HFFc6 (cell line): ENCODE data around the gene NFATC2. TPM values are rescaled to one million over a fixed set of nuclear protein-coding genes. Genes with fewer than 3 reads are reported as not detected.

Source experiments
- DNase-seq: peaks from one replicate; pipeline ENCODE4 v3.0.0-alpha.2; 2018
- H3K27ac Mint-ChIP-seq: 2 replicates; pipeline ENCODE4 v1.8.0; 2020; ENCODE audit warnings: mild to moderate bottlenecking, mixed read lengths
- H3K27me3 Mint-ChIP-seq: 2 replicates; pipeline ENCODE4 v1.8.0; 2021; ENCODE audit warnings: mild to moderate bottlenecking, moderate library complexity, mixed read lengths; ENCODE audit not compliant: insufficient read depth
- H3K36me3 Mint-ChIP-seq: 2 replicates; pipeline ENCODE4 v1.8.0; 2021; ENCODE audit warnings: low read depth, mixed read lengths
- H3K4me1 Mint-ChIP-seq: 2 replicates; pipeline ENCODE4 v1.8.0; 2020; ENCODE audit warnings: low read depth, mixed read lengths
- H3K4me3 Mint-ChIP-seq: 2 replicates; pipeline ENCODE4 v1.8.0; 2020; ENCODE audit warnings: mild to moderate bottlenecking, moderate library complexity, mixed read lengths
- H3K9me3 Mint-ChIP-seq: 2 replicates; pipeline ENCODE4 v1.8.0; 2020; ENCODE audit warnings: mild to moderate bottlenecking, mixed read lengths
- total RNA-seq, 6 experiments: library from RNA; stranded (reverse); fragmentation: NEBNext Ultra II Directional; extraction: Animal tissue kit (Norgen Biotek cat#: 25700); gene quantifications; 2 replicates in 1 of 6; 3 replicates in 5 of 6; pipeline ENCODE4 v1.2.3, GENCODE V29; 2021
- TF ChIP-seq, protein P1 (sequence below): fragments of 200-600 bp; sonication (generic); IDR thresholded peaks from 2 replicates; pipeline ENCODE4 v1.5.0; 2021; ENCODE audit warnings: antibody characterized with exemption, mild to moderate bottlenecking

NFATC2 gene
- total RNA-seq, 6 experiments from 2014 or later, result 0.50 to 1.1 (median 0.84) TPM

DNA sequence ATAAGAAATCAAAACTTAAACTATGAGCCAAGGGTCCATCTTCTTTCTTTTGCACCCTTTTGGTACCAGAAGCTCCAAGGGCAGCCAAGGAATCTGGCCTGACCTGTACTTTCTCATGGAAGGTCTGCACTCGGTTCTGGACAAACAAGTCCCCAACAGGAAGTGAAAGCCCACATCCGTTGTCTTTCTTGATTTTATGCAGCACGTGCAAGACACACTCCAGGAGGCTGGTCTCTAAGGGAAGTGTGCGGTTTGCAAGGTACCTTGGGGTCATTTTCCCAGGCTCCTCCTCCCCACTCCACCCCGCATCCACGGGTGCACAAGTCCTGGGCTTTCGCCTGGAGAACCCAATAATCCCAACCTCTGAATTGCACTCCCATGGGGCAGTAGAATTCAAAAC, 101.9 kb downstream of the NFATC2 start:
- DNase-seq, result no peak
- TF ChIP-seq, protein P1, sequence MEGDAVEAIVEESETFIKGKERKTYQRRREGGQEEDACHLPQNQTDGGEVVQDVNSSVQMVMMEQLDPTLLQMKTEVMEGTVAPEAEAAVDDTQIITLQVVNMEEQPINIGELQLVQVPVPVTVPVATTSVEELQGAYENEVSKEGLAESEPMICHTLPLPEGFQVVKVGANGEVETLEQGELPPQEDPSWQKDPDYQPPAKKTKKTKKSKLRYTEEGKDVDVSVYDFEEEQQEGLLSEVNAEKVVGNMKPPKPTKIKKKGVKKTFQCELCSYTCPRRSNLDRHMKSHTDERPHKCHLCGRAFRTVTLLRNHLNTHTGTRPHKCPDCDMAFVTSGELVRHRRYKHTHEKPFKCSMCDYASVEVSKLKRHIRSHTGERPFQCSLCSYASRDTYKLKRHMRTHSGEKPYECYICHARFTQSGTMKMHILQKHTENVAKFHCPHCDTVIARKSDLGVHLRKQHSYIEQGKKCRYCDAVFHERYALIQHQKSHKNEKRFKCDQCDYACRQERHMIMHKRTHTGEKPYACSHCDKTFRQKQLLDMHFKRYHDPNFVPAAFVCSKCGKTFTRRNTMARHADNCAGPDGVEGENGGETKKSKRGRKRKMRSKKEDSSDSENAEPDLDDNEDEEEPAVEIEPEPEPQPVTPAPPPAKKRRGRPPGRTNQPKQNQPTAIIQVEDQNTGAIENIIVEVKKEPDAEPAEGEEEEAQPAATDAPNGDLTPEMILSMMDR, result no peak
- no peaks in the 10 kb centered on the region for H3K36me3 Mint-ChIP-seq
- peaks cover 30% of the 10 kb centered on the region for H3K4me1 Mint-ChIP-seq
- no peaks in the 10 kb centered on the region for H3K9me3 Mint-ChIP-seq
- no peak overlapping the region for H3K27ac Mint-ChIP-seq
- no peak overlapping the region for H3K4me3 Mint-ChIP-seq
- H3K27me3 Mint-ChIP-seq, result no peaks in the 10 kb centered on the region; the same call in none of the 2 replicates

DNA sequence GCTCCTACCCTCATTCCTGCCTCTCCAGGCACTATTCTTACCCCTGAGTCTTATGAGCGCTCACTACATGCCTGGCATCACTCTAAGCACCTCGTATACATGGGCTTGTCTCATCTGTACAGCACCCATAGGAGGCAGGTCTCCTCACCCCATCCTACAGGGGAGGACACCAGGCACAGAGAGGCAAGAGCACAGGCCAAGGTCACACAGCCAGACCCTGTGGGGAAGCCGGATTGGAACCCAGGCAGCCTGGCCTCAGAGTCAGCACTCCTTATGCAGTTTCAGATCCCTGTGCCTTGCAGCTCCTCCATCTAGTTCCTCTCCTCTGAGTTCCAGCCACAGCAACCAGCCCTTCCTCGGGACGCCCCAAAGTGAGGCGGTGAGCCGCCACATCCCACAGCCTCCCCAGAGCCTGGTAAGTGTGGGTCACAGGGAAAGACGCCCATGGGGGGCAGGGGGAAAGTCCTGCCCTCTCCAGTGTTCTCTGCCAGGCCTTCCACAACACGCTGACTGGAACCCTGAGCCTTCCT, 103.3 kb downstream of the NFATC2 start:
- Mint-ChIP-seq H3K27ac (no peak overlapping the region), H3K27me3 (no peaks in the 10 kb centered on the region; the same call in 1 of the 2 replicates), H3K9me3 (no peaks in the 10 kb centered on the region), H3K36me3 (no peaks in the 10 kb centered on the region), H3K4me1 (peaks cover 29% of the 10 kb centered on the region), H3K4me3 (no peak overlapping the region)
- TF ChIP-seq, protein P1, result no peak
- DNase-seq, result no peak

DNA sequence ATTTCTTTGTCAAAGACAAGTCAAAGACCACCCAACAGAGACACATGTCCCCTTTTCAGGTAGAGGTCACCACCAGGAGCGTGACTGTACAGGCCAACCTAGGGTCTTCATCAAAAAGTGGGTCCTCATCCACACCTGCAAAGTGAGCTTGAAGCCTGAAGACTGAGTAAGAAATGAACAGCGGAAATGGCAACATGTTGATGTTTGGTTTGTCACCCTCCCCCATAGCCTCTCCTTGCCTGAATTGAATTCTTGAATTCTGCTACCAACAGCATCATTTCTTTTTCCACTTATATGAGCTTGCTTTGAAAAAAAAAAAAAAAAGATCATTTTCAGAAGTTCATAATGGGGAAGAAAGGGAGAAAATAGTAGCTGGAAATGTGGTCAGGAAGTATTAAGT, 104.4 kb downstream of the NFATC2 start:
- TF ChIP-seq, protein P1, result no peak
- H3K27me3 Mint-ChIP-seq, result no peaks in the 10 kb centered on the region; the same call in 1 of the 2 replicates
- peaks cover 19% of the 10 kb centered on the region for H3K4me1 Mint-ChIP-seq
- H3K9me3 Mint-ChIP-seq, result no peaks in the 10 kb centered on the region
- H3K27ac Mint-ChIP-seq, result no peak overlapping the region
- DNase-seq, result no peak
- H3K4me3 Mint-ChIP-seq, result no peak overlapping the region
- H3K36me3 Mint-ChIP-seq, result no peaks in the 10 kb centered on the region

DNA sequence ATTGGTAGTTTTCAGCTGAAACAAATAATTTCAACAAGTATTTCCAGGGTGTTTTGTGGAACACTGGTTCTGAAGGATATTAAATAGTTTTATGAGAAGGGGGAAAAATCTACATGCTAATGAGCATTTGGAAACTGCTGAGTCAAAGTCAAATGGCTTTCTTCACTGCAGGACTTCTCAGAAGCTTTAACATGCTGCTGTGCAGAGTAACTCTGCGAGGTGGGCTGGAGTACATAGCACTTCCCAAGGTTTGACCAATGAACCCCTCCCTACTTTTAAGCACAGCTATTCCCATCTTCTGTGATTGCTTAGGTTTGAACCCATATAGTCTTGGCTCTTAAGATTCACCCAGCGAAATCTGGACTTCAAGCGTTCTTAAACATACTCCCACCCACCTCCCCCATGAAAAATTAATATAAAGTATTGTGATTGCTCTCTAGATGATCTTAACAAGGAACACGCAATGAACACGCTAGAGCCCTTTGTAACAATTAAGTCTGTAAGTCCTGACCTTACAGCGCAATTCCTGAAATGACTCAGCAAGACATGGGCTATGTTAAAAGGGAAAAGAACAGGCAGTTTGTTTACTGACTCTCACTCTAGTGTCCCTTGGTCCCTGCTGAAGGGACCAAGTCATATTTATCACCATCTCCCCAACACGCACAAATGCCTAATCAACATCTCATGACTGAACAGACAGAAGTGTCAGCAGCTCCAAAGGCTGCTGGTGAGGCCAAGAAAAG, 105.2 kb downstream of the NFATC2 start:
- Mint-ChIP-seq H3K27ac (no peak overlapping the region), H3K4me3 (no peak overlapping the region), H3K36me3 (no peaks in the 10 kb centered on the region), H3K27me3 (no peaks in the 10 kb centered on the region; the same call in 1 of the 2 replicates), H3K9me3 (no peaks in the 10 kb centered on the region), H3K4me1 (peaks cover 13% of the 10 kb centered on the region)
- TF ChIP-seq, protein P1, result no peak
- no peak for DNase-seq

DNA sequence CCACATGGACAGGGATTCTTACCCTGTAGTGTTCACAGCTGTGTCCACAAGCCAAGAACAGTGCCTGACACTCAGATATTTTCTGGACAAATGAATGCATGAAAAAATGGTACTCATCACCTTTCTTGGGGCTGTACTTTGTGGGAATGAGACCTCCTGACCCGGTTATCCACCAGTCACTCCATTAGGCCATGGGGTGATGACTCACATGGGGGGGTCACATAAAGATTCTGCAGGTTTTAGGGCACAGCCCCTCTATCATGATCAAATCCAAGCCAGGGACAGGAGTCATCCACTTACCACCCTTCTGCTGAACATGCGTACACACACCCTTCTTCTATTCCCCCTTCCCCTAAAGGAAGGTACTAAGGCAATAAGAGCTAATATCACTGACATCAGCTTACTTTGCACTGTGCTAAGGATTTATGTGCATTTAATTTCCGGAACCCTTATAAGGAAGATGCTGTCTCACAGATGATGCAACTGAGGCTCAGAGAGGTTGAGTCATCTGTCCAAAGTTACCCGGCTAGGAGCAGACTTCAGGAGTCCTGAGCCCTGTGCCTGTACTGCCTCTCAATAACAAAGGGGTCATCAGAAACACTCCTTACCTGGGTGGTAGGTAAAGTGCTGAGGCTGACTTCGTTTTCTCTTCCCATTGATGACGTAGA, 107.8 kb downstream of the NFATC2 start:
- no peaks in the 10 kb centered on the region; the same call in 1 of the 2 replicates for H3K27me3 Mint-ChIP-seq
- DNase-seq, result peak; percentile 78
- peaks cover 13% of the 10 kb centered on the region for H3K4me1 Mint-ChIP-seq
- H3K9me3 Mint-ChIP-seq, result no peaks in the 10 kb centered on the region
- H3K27ac Mint-ChIP-seq, result peak overlapping the region; percentile 47; the same call in 1 of the 2 replicates
- TF ChIP-seq, protein P1, result no peak
- no peak overlapping the region for H3K4me3 Mint-ChIP-seq
- no peaks in the 10 kb centered on the region for H3K36me3 Mint-ChIP-seq
